WI38 (cell line): Measurements from ENCODE around the gene PA2G4.
"Not testable (repeated sequence)": the region's sequence is repeated elsewhere in the genome, so short reads cannot be mapped to it uniquely, and the experiment has no call there.

ENCODE experiments used
- H3K4me3 ChIP-seq: 2 replicates; pipeline ENCODE4 v1.5.1; 2011; ENCODE audit warnings: low read depth, mild to moderate bottlenecking, control low read depth, low read length
- CTCF ChIP-seq: IDR thresholded peaks from 2 replicates; pipeline ENCODE4 v1.5.1; 2012; ENCODE audit warnings: low read depth, mild to moderate bottlenecking, control low read depth, low read length

The PA2G4 gene

GRCh38 chr12:56104109-56104814 is at the start of gene PA2G4:
PA2G4 (plus strand) TSS chr12:56104559; CDS start chr12:56104738, 179 bp downstream.
- peak within 1 kb of the TSS; percentile 90 for H3K4me3 ChIP-seq
- no peak for TF ChIP-seq CTCF

DNA sequence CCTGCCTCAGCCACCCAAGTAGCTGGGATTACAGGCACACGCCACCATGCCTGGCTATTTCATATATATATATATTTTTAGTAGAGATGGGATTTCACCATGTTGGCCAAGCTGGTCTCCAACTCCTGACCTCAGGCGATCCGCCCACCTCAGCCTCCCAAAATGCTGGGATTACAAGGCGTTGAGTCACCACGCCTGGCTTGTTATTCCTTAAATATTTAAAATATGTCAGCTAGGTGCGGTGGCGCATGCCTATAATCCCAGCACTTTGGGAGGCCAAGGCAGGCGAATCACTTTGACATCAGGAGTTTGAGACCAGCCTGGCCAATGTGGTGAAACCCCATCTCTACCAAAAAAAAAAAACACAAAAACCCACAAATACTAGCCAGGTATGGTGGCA is 44.4 kb upstream of the PA2G4 start:
- not testable (repeated sequence) for H3K4me3 ChIP-seq

- H3K4me3 ChIP-seq = no peak overlapping the region
- TF ChIP-seq CTCF = no peak
These were observed 42.4 kb upstream of the PA2G4 start for GRCh38 chr12:56061982-56062381.

GRCh38 chr12:56062996-56063395 is 41.4 kb upstream of the PA2G4 start:
- TF ChIP-seq CTCF = no peak
- H3K4me3 ChIP-seq = no peak overlapping the region

GRCh38 chr12:56071648-56072047 is 32.7 kb upstream of the PA2G4 start:
- no peak overlapping the region for H3K4me3 ChIP-seq
- TF ChIP-seq CTCF = no peak

- no peak for TF ChIP-seq CTCF
- no peak overlapping the region for H3K4me3 ChIP-seq
These were observed 30.0 kb upstream of the PA2G4 start for GRCh38 chr12:56074396-56074795.

- not testable (repeated sequence) for H3K4me3 ChIP-seq
These were observed 26.4 kb upstream of the PA2G4 start for GRCh38 chr12:56077966-56078365.

DNA sequence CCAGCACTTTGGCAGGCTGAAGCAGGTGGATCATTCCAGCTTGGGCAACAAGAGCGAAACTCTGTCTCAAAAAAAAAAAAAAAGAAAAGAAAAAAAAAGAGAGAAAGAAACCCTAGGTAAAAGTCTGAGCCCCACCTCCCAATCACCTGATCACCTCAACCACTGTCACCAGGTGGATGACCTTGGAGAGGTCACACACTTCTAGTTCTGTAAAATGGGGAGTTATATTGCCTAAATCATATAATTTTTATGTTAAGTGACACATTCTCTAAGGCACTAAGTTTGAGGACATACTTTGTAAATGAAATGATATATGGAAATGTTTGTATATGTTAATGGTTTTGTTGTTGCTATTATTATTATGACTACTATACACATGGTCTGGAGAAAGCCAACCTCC is 25.9 kb upstream of the PA2G4 start:
- TF ChIP-seq CTCF = no peak
- H3K4me3 ChIP-seq = no peak overlapping the region
